BLaER1 treated with 17β-estradiol and CSF1 and Interleukin-3, amounts not matched to agents 10 nM and 100 nM (cell line): ENCODE data around the gene CACNA1F.
"Not testable (repeated sequence)": the region's sequence is repeated elsewhere in the genome, so short reads cannot be mapped to it uniquely, and the experiment has no call there.

Experiments
- H3K27ac ChIP-seq, 11 experiments: shearing (Covaris generic); formaldehyde crosslinking; 2 replicates each; pipeline ENCODE4 v1.8.1; 2022
- H3K27me3 ChIP-seq, 11 experiments: shearing (Covaris generic); formaldehyde crosslinking; 2 replicates each; pipeline ENCODE4 v1.8.1; 2022
- H3K36me3 ChIP-seq, 11 experiments: shearing (Covaris generic); formaldehyde crosslinking; 2 replicates each; pipeline ENCODE4 v1.8.1; 2022
- H3K4me1 ChIP-seq, 10 experiments: shearing (Covaris generic); formaldehyde crosslinking; 2 replicates each; pipeline ENCODE4 v1.8.1; 2022
- H3K4me2 ChIP-seq, 11 experiments: shearing (Covaris generic); formaldehyde crosslinking; 2 replicates each; pipeline ENCODE4 v1.8.1; 2022
- H3K4me3 ChIP-seq, 10 experiments: shearing (Covaris generic); formaldehyde crosslinking; 2 replicates each; pipeline ENCODE4 v1.8.1; 2022
- H3K9ac ChIP-seq, 11 experiments: shearing (Covaris generic); formaldehyde crosslinking; 2 replicates each; pipeline ENCODE4 v1.8.1; 2022
- H3K9me3 ChIP-seq, 11 experiments: shearing (Covaris generic); formaldehyde crosslinking; replicated peaks in 1 of 11; 2 replicates each; pipeline ENCODE4 v1.8.1; 2022
- H4K20me1 ChIP-seq, 11 experiments: shearing (Covaris generic); formaldehyde crosslinking; 2 replicates each; pipeline ENCODE4 v1.8.1; 2022
- Cebpa-rat ChIP-seq, 11 experiments: shearing (Covaris generic); IDR thresholded peaks; 2 replicates each; pipeline ENCODE4 v1.8.1; 2022

CACNA1F gene

GRCh38 chrX:49177338-49177833 is 55.8 kb downstream of the CACNA1F start:
- Histone ChIP-seq H3K4me1 (peaks cover 9 to 53% (median 23%) of the 10 kb centered on the region in 10 experiments), H3K27ac (peak overlapping the region in 3 of 11 experiments; percentile 3 to 33 (median 22); a peak in 2 of 22 replicates), H3K27me3 (0 out of 22 replicates have a peak, but pooled peaks cover 0 to 4% (median 0%) of the 10 kb centered on the region in 11 experiments), H3K4me2 (peak overlapping the region in 4 of 11 experiments; percentile 46 to 66 (median 62); a peak in 7 of 22 replicates), H3K9me3 (peaks cover 0 to 27% (median 7%) of the 10 kb centered on the region in 11 experiments; a peak in 12 of 22 replicates), H4K20me1 (peaks cover 0 to 40% (median 0%) of the 10 kb centered on the region in 11 experiments; a peak in 7 of 22 replicates), H3K9ac (peak overlapping the region in 2 of 11 experiments; percentile 19 to 52; a peak in 2 of 22 replicates), H3K4me3 (no peak overlapping the region), H3K36me3 (peaks cover 21 to 79% (median 52%) of the 10 kb centered on the region in 11 experiments; a peak in 21 of 22 replicates)
- TF ChIP-seq Cebpa-rat (IDR thresholded peaks at IDR 0.05) = no peak

GRCh38 chrX:49176421-49177326 is 56.5 kb downstream of the CACNA1F start:
- Histone ChIP-seq H3K4me3 (0 out of 20 replicates have a peak overlapping the region, but pooled peaks of 1 of the 10 experiments have one; percentile 14), H3K4me1 (peaks cover 9 to 53% (median 23%) of the 10 kb centered on the region in 10 experiments), H3K36me3 (peaks cover 17 to 75% (median 49%) of the 10 kb centered on the region in 11 experiments; a peak in 20 of 22 replicates), H3K27ac (peak overlapping the region in 3 of 11 experiments; percentile 3 to 33 (median 22); a peak in 3 of 22 replicates), H3K27me3 (0 out of 22 replicates have a peak, but pooled peaks cover 0 to 4% (median 0%) of the 10 kb centered on the region in 11 experiments), H4K20me1 (peaks cover 0 to 40% (median 0%) of the 10 kb centered on the region in 11 experiments; a peak in 7 of 22 replicates), H3K4me2 (peak overlapping the region in 5 of 11 experiments; percentile 46 to 66 (median 62); a peak in 10 of 22 replicates), H3K9ac (peak overlapping the region in 2 of 11 experiments; percentile 19 to 52; a peak in 2 of 22 replicates), H3K9me3 (peaks cover 0 to 34% (median 9%) of the 10 kb centered on the region in 11 experiments; a peak in 12 of 22 replicates)
- no peak for TF ChIP-seq Cebpa-rat (IDR thresholded peaks at IDR 0.05)

- H3K27ac ChIP-seq = no peak overlapping the region
- H3K9me3 ChIP-seq = peaks cover 0 to 35% (median 13%) of the 10 kb centered on the region in 11 experiments; a peak in 12 of 22 replicates
- peaks cover 9 to 60% (median 25%) of the 10 kb centered on the region in 10 experiments for H3K4me1 ChIP-seq
- H3K27me3 ChIP-seq = 0 out of 22 replicates have a peak, but pooled peaks cover 0 to 4% (median 0%) of the 10 kb centered on the region in 11 experiments
- H3K4me3 ChIP-seq = no peak overlapping the region
- H3K36me3 ChIP-seq = peaks cover 17 to 70% (median 44%) of the 10 kb centered on the region in 11 experiments; a peak in 20 of 22 replicates
- peak overlapping the region in 4 of 11 experiments; percentile 46 to 66 (median 62); a peak in 8 of 22 replicates for H3K4me2 ChIP-seq
- H3K9ac ChIP-seq = no peak overlapping the region
- no peak for TF ChIP-seq Cebpa-rat (IDR thresholded peaks at IDR 0.05)
- H4K20me1 ChIP-seq = peaks cover 0 to 37% (median 0%) of the 10 kb centered on the region in 11 experiments; a peak in 7 of 22 replicates
Observed at GRCh38 chrX:49175435-49176274, 57.5 kb downstream of the CACNA1F start.

- Histone ChIP-seq H3K9me3 (peaks cover 0 to 35% (median 13%) of the 10 kb centered on the region in 11 experiments; a peak in 12 of 22 replicates), H3K4me3 (no peak overlapping the region), H3K27me3 (0 out of 22 replicates have a peak, but pooled peaks cover 0 to 4% (median 0%) of the 10 kb centered on the region in 11 experiments), H3K4me2 (peak overlapping the region in 1 of 11 experiments; percentile 12; a peak in 1 of 22 replicates), H4K20me1 (peaks cover 0 to 31% (median 0%) of the 10 kb centered on the region in 11 experiments; a peak in 6 of 22 replicates), H3K9ac (no peak overlapping the region), H3K36me3 (peaks cover 17 to 61% (median 36%) of the 10 kb centered on the region in 11 experiments; a peak in 20 of 22 replicates), H3K4me1 (peaks cover 9 to 69% (median 33%) of the 10 kb centered on the region in 10 experiments), H3K27ac (no peak overlapping the region)
- TF ChIP-seq Cebpa-rat (IDR thresholded peaks at IDR 0.05) = no peak
Observed at GRCh38 chrX:49174723-49175122, 58.4 kb downstream of the CACNA1F start.

GRCh38 chrX:49173544-49173943 is 59.6 kb downstream of the CACNA1F start:
- H4K20me1 ChIP-seq = peaks cover 0 to 20% (median 0%) of the 10 kb centered on the region in 11 experiments; a peak in 5 of 22 replicates
- H3K36me3 ChIP-seq = peaks cover 7 to 49% (median 24%) of the 10 kb centered on the region in 11 experiments; a peak in 20 of 22 replicates
- H3K4me2 ChIP-seq = peak overlapping the region; percentile 71 to 84 (median 80); a peak in 20 of 22 replicates
- H3K4me1 ChIP-seq = peaks cover 10 to 81% (median 45%) of the 10 kb centered on the region in 10 experiments
- peak overlapping the region in 2 of 11 experiments; percentile 79 to 84; a peak in 2 of 22 replicates for H3K9ac ChIP-seq
- peaks cover 0 to 35% (median 13%) of the 10 kb centered on the region in 11 experiments; a peak in 12 of 22 replicates for H3K9me3 ChIP-seq
- H3K27ac ChIP-seq = peak overlapping the region in 3 of 11 experiments; percentile 75 to 84 (median 83); a peak in 5 of 22 replicates
- not testable (repeated sequence) for H3K27me3 ChIP-seq
- H3K4me3 ChIP-seq = peak overlapping the region in 3 of 10 experiments; percentile 64 to 74 (median 67); a peak in 7 of 20 replicates

GRCh38 chrX:49172280-49172780 is 60.8 kb downstream of the CACNA1F start:
- Histone ChIP-seq H3K27me3 (peaks cover 0 to 4% (median 0%) of the 10 kb centered on the region in 11 experiments; a peak in 1 of 22 replicates), H3K27ac (peak overlapping the region; percentile 64 to 87 (median 80)), H3K4me3 (peak overlapping the region; percentile 54 to 74 (median 66)), H3K9ac (peak overlapping the region; percentile 74 to 86 (median 83)), H4K20me1 (peaks cover 0 to 8% (median 0%) of the 10 kb centered on the region in 11 experiments; a peak in 5 of 22 replicates), H3K4me1 (peaks cover 21 to 84% (median 55%) of the 10 kb centered on the region in 10 experiments), H3K4me2 (peak overlapping the region; percentile 71 to 84 (median 80)), H3K9me3 (peaks cover 0 to 35% (median 13%) of the 10 kb centered on the region in 11 experiments; a peak in 12 of 22 replicates), H3K36me3 (peaks cover 0 to 38% (median 15%) of the 10 kb centered on the region in 11 experiments; a peak in 14 of 22 replicates)
- no peak for TF ChIP-seq Cebpa-rat (IDR thresholded peaks at IDR 0.05)

GRCh38 chrX:49171752-49172279 is 61.3 kb downstream of the CACNA1F start, which contains the start of gene PLP2:
PLP2 (plus strand) TSS chrX:49171898; CDS start chrX:49172001, 103 bp downstream.
- Histone ChIP-seq H3K9ac (peak within 1 kb of the TSS; percentile 74 to 86 (median 83)), H3K4me3 (peak within 1 kb of the TSS; percentile 54 to 74 (median 66)), H3K36me3 (peaks cover 0 to 34% (median 12%) of the 10 kb centered on the region in 11 experiments; a peak in 14 of 22 replicates), H3K27me3 (peaks cover 0 to 4% (median 0%) of the 10 kb centered on the region in 11 experiments; a peak in 1 of 22 replicates), H3K4me2 (peak within 1 kb of the TSS; percentile 71 to 84 (median 80)), H3K9me3 (peaks cover 0 to 35% (median 13%) of the 10 kb centered on the region in 11 experiments; a peak in 12 of 22 replicates), H3K4me1 (peaks cover 27 to 79% (median 52%) of the 10 kb centered on the region in 10 experiments), H3K27ac (peak within 1 kb of the TSS; percentile 64 to 87 (median 80)), H4K20me1 (peaks cover 0 to 4% (median 0%) of the 10 kb centered on the region in 11 experiments; a peak in 4 of 22 replicates)
- no peak for TF ChIP-seq Cebpa-rat (IDR thresholded peaks at IDR 0.05)
